Gastrocnemius medialis (tissue), 4 donors: Measurements from ENCODE around the gene KDM8. TPM values are rescaled to one million over a fixed set of nuclear protein-coding genes. Genes with fewer than 3 reads are reported as not detected.

Experiments
- ATAC-seq, 2 donors: fragments of 150-250 bp; one replicate each; pipeline ENCODE4 v1.9.1; 2016
- DNase-seq, 2 donors: peaks; one replicate each; pipeline ENCODE4 v3.0.0-alpha.2; 2019
- H3K27ac ChIP-seq, 4 donors: fragments of 200-600 bp; sonication (generic); 1 replicate in 1 of 4; 2 replicates in 3 of 4; pipeline ENCODE4 v1.5.1; 2016 to 2018; ENCODE audit warnings: mild to moderate bottlenecking in 2 of 4, moderate library complexity in 1 of 4
- H3K27me3 ChIP-seq, 3 donors: fragments of 200-600 bp; sonication (generic) in 2 of 3; 1 replicate in 1 of 3; 2 replicates in 2 of 3; pipeline versions ENCODE4 v1.5.1 to v1.6.0; 2016 to 2019; ENCODE audit warnings: mild to moderate bottlenecking in 1 of 3, moderate library complexity in 1 of 3
- H3K36me3 ChIP-seq, 2 donors: fragments of 200-600 bp; sonication (generic) in 1 of 2; one replicate each; pipeline ENCODE4 v1.5.1; 2017 to 2018
- H3K4me1 ChIP-seq, 2 donors: fragments of 200-600 bp; sonication (generic) in 1 of 2; one replicate each; pipeline ENCODE4 v1.5.1; 2016 to 2017; ENCODE audit warnings: mild to moderate bottlenecking in 2 of 2
- H3K4me3 ChIP-seq, 4 donors: fragments of 200-600 bp; sonication (generic) in 3 of 4; 1 replicate in 1 of 4; 2 replicates in 3 of 4; pipeline ENCODE4 v1.5.1; 2016 to 2019; ENCODE audit warnings: mild to moderate bottlenecking in 2 of 4
- H3K9me3 ChIP-seq, 3 donors: fragments of 200-600 bp; sonication (generic) in 2 of 3; 1 replicate in 1 of 3; 2 replicates in 2 of 3; pipeline ENCODE4 v1.5.1; 2016 to 2019
- POLR2A ChIP-seq, 2 donors: fragments of 450-650 bp; IDR thresholded peaks; one replicate each; pipeline ENCODE4 v1.6.1; 2017; ENCODE audit warnings: antibody characterized with exemption in 2 of 2, mild to moderate bottlenecking in 2 of 2, moderate library complexity in 2 of 2
- in situ Hi-C, 4 donors: fragments of 200-750 bp; cut with MboI; loops; one replicate each; pipeline versions ENCODE4 v1.15.0 to v1.8.0; 2017; ENCODE audit warnings: low sequenced_read_pairs in 4 of 4
- intact Hi-C: fragments of 100-400 bp; cut with DNase I; formaldehyde crosslinking; loops from one replicate; pipeline ENCODE4 v1.15.1; 2023; ENCODE audit warnings: low total_unique reads
- total RNA-seq, 4 donors: library from RNA; depleted of rRNA; stranded (reverse); fragments of >200 nt; gene quantifications; one replicate each; pipeline versions ENCODE4 v1.1.0 to v1.2.3, GENCODE V29; 2016
- TF ChIP-seq, protein P1 (sequence below), 5 experiments: fragments of 450-650 bp in 3 of 5; fragments of 200-600 bp in 2 of 5; sonication (generic) in 2 of 5; IDR thresholded peaks in 4 of 5; conservative IDR thresholded peaks in 1 of 5; 1 replicate in 4 of 5; 2 replicates in 1 of 5; pipeline ENCODE4 v1.5.1; 2016 to 2019; ENCODE audit warnings: antibody characterized with exemption in 5 of 5, mild to moderate bottlenecking in 3 of 5, moderate library complexity in 3 of 5

Gene KDM8
- total RNA-seq, 4 donors from 2014 or later: 3.2 to 6.3 (median 5.1) TPM

DNA sequence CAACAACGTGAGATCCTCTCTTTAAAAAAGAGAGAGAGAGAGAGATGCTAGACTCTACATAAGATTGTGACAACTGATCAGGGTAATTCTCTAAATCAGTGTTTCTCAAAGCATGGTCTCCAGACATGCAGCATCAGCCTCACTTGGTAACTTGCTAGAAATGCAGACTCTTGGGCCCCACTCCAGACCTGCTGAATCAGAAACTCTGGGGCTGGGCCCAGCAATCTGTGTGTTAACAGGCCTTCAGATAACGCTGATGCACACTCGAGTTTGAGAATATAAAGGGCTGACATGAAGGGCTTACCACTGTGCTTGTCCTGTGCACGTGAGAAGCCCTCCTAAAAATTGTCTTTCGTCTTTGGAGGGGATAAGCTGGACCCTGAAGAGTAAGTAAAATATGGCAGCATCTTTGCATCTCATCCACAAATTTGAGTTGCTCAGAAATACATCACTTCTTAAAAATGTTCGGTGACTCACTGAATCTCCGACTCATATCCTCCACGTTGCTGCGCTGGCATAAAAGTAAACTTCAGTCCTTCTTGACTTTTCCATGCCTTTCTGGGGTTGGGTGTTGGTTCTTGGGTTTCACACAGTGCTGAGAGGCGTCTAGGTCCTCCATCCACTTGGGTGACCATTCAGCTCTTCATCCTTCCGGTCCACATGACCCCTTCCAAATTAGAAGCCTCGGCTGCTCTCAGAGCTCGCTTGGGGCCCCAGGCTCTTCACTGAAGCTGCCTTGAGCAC lies 26.1 kb upstream of the KDM8 start:
- ATAC-seq: no peak
- Histone ChIP-seq H3K36me3 (no peaks in the 10 kb centered on the region), H3K27ac (no peak overlapping the region), H3K9me3 (no peaks in the 10 kb centered on the region), H3K27me3 (peaks cover 0 to 3% (median 3%) of the 10 kb centered on the region in 3 donors), H3K4me1 (no peaks in the 10 kb centered on the region), H3K4me3 (no peak overlapping the region)
- intact Hi-C loops: no loop called here
- TF ChIP-seq, protein P1, sequence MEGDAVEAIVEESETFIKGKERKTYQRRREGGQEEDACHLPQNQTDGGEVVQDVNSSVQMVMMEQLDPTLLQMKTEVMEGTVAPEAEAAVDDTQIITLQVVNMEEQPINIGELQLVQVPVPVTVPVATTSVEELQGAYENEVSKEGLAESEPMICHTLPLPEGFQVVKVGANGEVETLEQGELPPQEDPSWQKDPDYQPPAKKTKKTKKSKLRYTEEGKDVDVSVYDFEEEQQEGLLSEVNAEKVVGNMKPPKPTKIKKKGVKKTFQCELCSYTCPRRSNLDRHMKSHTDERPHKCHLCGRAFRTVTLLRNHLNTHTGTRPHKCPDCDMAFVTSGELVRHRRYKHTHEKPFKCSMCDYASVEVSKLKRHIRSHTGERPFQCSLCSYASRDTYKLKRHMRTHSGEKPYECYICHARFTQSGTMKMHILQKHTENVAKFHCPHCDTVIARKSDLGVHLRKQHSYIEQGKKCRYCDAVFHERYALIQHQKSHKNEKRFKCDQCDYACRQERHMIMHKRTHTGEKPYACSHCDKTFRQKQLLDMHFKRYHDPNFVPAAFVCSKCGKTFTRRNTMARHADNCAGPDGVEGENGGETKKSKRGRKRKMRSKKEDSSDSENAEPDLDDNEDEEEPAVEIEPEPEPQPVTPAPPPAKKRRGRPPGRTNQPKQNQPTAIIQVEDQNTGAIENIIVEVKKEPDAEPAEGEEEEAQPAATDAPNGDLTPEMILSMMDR (IDR thresholded peaks at IDR 0.05 in 4 of 5, conservative IDR thresholded peaks at IDR 0.05 in 1 of 5): no peak
- TF ChIP-seq POLR2A (IDR thresholded peaks at IDR 0.05): no peak
- in situ Hi-C loops: loop anchor here in 3 of 4 donors (5.0 to 25.0 kb wide), 5 partner anchors 90 to 278 kb away; no protein-coding TSS in a partner anchor
- no peak for DNase-seq

DNA sequence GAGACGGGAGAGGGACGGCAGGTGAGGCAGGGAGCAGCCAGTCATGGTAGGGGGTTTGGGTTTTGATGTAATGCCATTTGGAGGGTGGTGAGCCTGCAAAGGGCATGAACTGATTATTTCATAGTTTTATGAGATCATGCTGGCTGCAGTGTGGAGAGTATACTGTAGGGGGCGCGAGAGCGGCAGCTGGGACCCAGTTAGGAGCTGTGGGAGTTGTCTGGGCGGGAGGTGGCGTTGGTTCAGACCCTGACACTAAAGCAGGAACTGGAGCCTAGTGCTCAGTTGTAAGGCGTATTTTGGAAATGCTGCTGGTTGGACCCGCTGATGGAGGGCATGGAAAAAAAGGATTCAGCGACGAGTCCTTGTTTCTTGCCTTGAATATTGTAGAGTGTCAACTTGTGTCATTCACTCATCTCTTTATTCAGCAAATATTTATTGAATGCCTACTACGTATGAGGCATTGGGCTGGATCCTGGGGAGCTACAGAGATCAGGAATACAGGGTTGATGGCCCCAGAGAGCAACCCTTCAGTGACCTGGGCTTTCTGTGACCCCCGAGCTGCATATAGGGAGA lies 23.7 kb upstream of the KDM8 start:
- Histone ChIP-seq H3K9me3 (no peaks in the 10 kb centered on the region), H3K4me3 (no peak overlapping the region), H3K27me3 (peaks cover 0 to 3% (median 3%) of the 10 kb centered on the region in 3 donors), H3K4me1 (no peaks in the 10 kb centered on the region), H3K27ac (no peak overlapping the region), H3K36me3 (no peaks in the 10 kb centered on the region)
- TF ChIP-seq, protein P1 (IDR thresholded peaks at IDR 0.05 in 4 of 5, conservative IDR thresholded peaks at IDR 0.05 in 1 of 5): peak; percentile 83 to 94 (median 90)
- TF ChIP-seq POLR2A (IDR thresholded peaks at IDR 0.05): no peak
- DNase-seq (peak; percentile 60 to 72), ATAC-seq (peak; percentile 58 to 92)
- in situ Hi-C loops: loop anchor here (5.0 to 25.0 kb wide), 5 partner anchors 92 to 275 kb away; no protein-coding TSS in a partner anchor
- intact Hi-C loops: loop anchor here (1.0 kb wide), 3 partner anchors 50 to 278 kb away; no protein-coding TSS in a partner anchor

DNA sequence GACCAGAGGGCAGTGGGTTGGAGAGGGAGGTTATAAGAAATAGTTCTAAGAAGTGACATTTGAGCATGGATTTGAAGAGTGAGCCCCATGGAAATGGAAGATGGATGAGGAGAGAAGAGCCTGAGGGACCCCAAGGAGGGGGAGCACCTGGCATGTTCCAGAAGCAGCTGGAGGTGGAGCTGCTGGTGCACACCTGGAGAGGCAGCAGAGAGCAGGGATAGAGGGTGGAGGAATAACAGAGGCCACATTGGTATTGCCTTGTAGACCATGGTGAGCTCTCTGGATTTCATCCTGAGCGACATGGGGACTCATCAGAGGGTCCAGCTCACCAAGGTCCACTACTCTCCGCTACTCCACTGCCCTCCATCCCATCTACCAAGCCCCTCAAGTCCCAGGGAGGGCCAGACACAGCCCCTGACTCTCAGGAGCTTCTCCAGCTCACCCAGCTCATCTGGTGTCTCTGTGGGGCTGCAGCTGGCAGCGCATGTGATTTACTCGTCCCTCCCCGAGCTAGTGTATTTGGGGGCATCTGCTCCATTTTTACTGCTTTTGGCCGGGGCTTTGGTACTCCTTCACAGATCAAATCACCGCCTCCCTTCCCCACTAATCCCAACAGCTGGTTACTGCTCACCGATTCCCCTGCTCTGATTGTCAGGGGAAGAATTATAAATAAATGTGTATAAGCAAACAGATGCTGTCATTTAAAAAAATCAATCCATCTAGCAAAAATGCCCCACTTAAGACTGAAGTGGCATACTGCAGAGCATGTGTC lies 22.1 kb upstream of the KDM8 start:
- ATAC-seq: no peak
- DNase-seq: no peak
- no peaks in the 10 kb centered on the region for H3K36me3 ChIP-seq
- H3K9me3 ChIP-seq: no peaks in the 10 kb centered on the region
- intact Hi-C loops: no loop called here
- H3K4me3 ChIP-seq: no peak overlapping the region
- in situ Hi-C loops: loop anchor here in 3 of 4 donors (10.0 to 25.0 kb wide), 2 partner anchors 94 to 274 kb away; no protein-coding TSS in a partner anchor
- no peaks in the 10 kb centered on the region for H3K4me1 ChIP-seq
- no peak for TF ChIP-seq POLR2A (IDR thresholded peaks at IDR 0.05)
- TF ChIP-seq, protein P1 (IDR thresholded peaks at IDR 0.05 in 4 of 5, conservative IDR thresholded peaks at IDR 0.05 in 1 of 5): no peak
- H3K27me3 ChIP-seq: peaks cover 0 to 3% (median 3%) of the 10 kb centered on the region in 3 donors
- no peak overlapping the region for H3K27ac ChIP-seq

DNA sequence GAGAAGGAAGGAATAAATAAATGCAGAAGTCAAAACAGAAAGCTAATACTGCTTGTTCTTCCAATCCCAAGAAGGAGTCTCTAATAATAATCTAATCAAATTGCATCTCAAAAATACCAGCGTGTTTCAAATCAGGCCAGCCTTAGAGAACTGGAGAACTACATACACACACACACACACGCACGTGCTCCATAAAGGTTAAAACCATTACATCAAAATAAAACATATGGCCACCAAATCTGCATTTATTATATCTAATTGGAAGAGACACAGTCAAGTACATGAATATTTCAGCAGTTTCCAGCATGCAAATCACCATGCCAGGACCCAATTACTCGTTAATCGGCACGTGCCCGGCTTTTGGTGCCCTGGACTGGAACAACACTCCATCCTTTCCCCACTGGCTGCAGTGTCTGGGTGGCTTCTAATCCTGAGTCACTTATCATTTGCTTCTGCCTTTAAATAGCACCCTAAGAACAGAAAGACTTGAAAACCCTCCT lies 20.4 kb upstream of the KDM8 start:
- intact Hi-C loops (no loop called here), in situ Hi-C loops (loop anchor here in 3 of 4 donors (10.0 to 25.0 kb wide), 2 partner anchors 96 to 272 kb away; no protein-coding TSS in a partner anchor)
- Histone ChIP-seq H3K36me3 (no peaks in the 10 kb centered on the region), H3K4me1 (no peaks in the 10 kb centered on the region), H3K27ac (no peak overlapping the region), H3K4me3 (no peak overlapping the region), H3K9me3 (no peaks in the 10 kb centered on the region), H3K27me3 (peaks cover 3 to 4% (median 4%) of the 10 kb centered on the region in 3 donors)
- ATAC-seq: no peak
- no peak for TF ChIP-seq POLR2A (IDR thresholded peaks at IDR 0.05)
- TF ChIP-seq, protein P1 (IDR thresholded peaks at IDR 0.05 in 4 of 5, conservative IDR thresholded peaks at IDR 0.05 in 1 of 5): no peak
- DNase-seq: no peak
